WTC11 (cell line): Measurements from ENCODE around the gene CPNE2. TPM values are rescaled to one million over a fixed set of nuclear protein-coding genes. Genes with fewer than 3 reads are reported as not detected.

ENCODE experiments used
- ATAC-seq: fragments of 200-7000 bp; cut with Tn5 transposase; 2 replicates; pipeline ENCODE4 v1.10.0; 2021; ENCODE audit warnings: mild to moderate bottlenecking, moderate library complexity
- CTCF ChIA-PET: fragments of 300-600 bp; sonication (Branson Sonifier 250); formaldehyde crosslinking; loops from one replicate; lab custom pipeline; 2021; ENCODE audit warnings: antibody characterized with exemption; lab: Charles Lee
- POLR2A ChIA-PET: fragments of 350-600 bp; sonication (Branson Sonifier 250); formaldehyde crosslinking; loops from one replicate; lab custom pipeline; 2021; ENCODE audit warnings: antibody characterized with exemption; lab: Charles Lee
- DNase-seq: peaks from one replicate; pipeline ENCODE4 v3.0.0; 2021; ENCODE audit warnings: low spot score
- H3K27ac Mint-ChIP-seq: 2 replicates; pipeline ENCODE4 v1.8.0; 2021; ENCODE audit warnings: mixed read lengths
- H3K27me3 Mint-ChIP-seq: 2 replicates; pipeline ENCODE4 v1.8.0; 2021; ENCODE audit warnings: low read depth, mild to moderate bottlenecking, moderate library complexity, mixed read lengths
- H3K36me3 Mint-ChIP-seq: 2 replicates; pipeline ENCODE4 v1.8.0; 2021; ENCODE audit warnings: mixed read lengths
- H3K4me1 Mint-ChIP-seq: 2 replicates; pipeline ENCODE4 v1.8.0; 2022; ENCODE audit warnings: mixed read lengths
- H3K4me3 Mint-ChIP-seq: 2 replicates; pipeline ENCODE4 v1.8.0; 2021; ENCODE audit warnings: mild to moderate bottlenecking, moderate library complexity, mixed read lengths
- H3K9me3 Mint-ChIP-seq: 2 replicates; pipeline ENCODE4 v1.8.0; 2021; ENCODE audit warnings: mixed read lengths
- ATF3 ChIP-seq: sonication (generic); formaldehyde crosslinking; conservative IDR thresholded peaks from 2 replicates; pipeline ENCODE4 v1.8.1; 2022; ENCODE audit warnings: mild to moderate bottlenecking, missing genetic modification reagents
- CREM ChIP-seq: sonication (generic); formaldehyde crosslinking; IDR thresholded peaks from 2 replicates; pipeline ENCODE4 v1.8.1; 2022; ENCODE audit warnings: mild to moderate bottlenecking, missing genetic modification reagents, moderate library complexity
- ERG ChIP-seq: fragments of 250-450 bp; sonication (Bioruptor Pico); IDR thresholded peaks from 2 replicates; pipeline ENCODE4 v1.8.0; 2021; ENCODE audit warnings: mild to moderate bottlenecking
- FOXP4 ChIP-seq: sonication (generic); formaldehyde crosslinking; IDR thresholded peaks from 2 replicates; pipeline ENCODE4 v1.8.0; 2022; ENCODE audit warnings: mild to moderate bottlenecking, missing genetic modification reagents
- IRF1 ChIP-seq: sonication (generic); formaldehyde crosslinking; IDR thresholded peaks from 2 replicates; pipeline ENCODE4 v1.8.0; 2023; ENCODE audit warnings: missing genetic modification reagents
- MYBL2 ChIP-seq: sonication (generic); formaldehyde crosslinking; IDR thresholded peaks from 2 replicates; pipeline ENCODE4 v1.8.1; 2023; ENCODE audit warnings: mild to moderate bottlenecking, moderate library complexity, missing genetic modification reagents
- NR1H2 ChIP-seq: sonication (generic); formaldehyde crosslinking; IDR thresholded peaks from 2 replicates; pipeline ENCODE4 v1.9.0; 2021; ENCODE audit warnings: mild to moderate bottlenecking, moderate library complexity, missing genetic modification reagents
- NR3C1 ChIP-seq: sonication (generic); formaldehyde crosslinking; conservative IDR thresholded peaks from 2 replicates; pipeline ENCODE4 v1.8.1; 2023; ENCODE audit warnings: low read depth, mild to moderate bottlenecking, missing genetic modification reagents
- TCF7 ChIP-seq: sonication (generic); formaldehyde crosslinking; IDR thresholded peaks from 2 replicates; pipeline ENCODE4 v1.8.0; 2022; ENCODE audit warnings: mild to moderate bottlenecking, low read depth, missing genetic modification reagents, moderate library complexity
- ZMAT4 ChIP-seq: fragments of 250-450 bp; sonication (Bioruptor Pico); IDR thresholded peaks from 2 replicates; pipeline ENCODE4 v1.9.0; 2021; ENCODE audit warnings: mild to moderate bottlenecking
- ZNF121 ChIP-seq: sonication (generic); formaldehyde crosslinking; IDR thresholded peaks from 2 replicates; pipeline ENCODE4 v1.8.0; 2023; ENCODE audit warnings: missing genetic modification reagents
- ZNF423 ChIP-seq: fragments of 250-450 bp; sonication (Bioruptor Pico); IDR thresholded peaks from 2 replicates; pipeline ENCODE4 v2.1.2; 2022; ENCODE audit warnings: mild to moderate bottlenecking, moderate library complexity
- ZSCAN18 ChIP-seq: fragments of 250-450 bp; sonication (Bioruptor Pico); IDR thresholded peaks from 2 replicates; pipeline ENCODE4 v2.1.2; 2022; ENCODE audit warnings: mild to moderate bottlenecking, moderate library complexity
- total RNA-seq: library from RNA; stranded (reverse); gene quantifications from 3 replicates; pipeline ENCODE4 v1.2.3, GENCODE V29; 2021

CPNE2 gene
- total RNA-seq, 1 experiment from 2014 or later, result 14.0 TPM

GRCh38 chr16:57141822-57142631 is 49.6 kb downstream of the CPNE2 start (continued):
- TF ChIP-seq ZSCAN18 (CRISPR knock-in tag), result no peak

GRCh38 chr16:57143149-57143921 is 51.0 kb downstream of the CPNE2 start:
- H3K36me3 Mint-ChIP-seq, result no peaks in the 10 kb centered on the region
- H3K4me3 Mint-ChIP-seq, result no peak overlapping the region
- CTCF ChIA-PET, result interaction anchor here (0.6 to 3.1 kb wide), 3 partner anchors 51 to 266 kb away, joined by 3 to 15 read pairs (median 6); partner anchors contain the start of gene CPNE2
- H3K4me1 Mint-ChIP-seq, result peaks cover 37% of the 10 kb centered on the region
- no peaks in the 10 kb centered on the region for H3K9me3 Mint-ChIP-seq
- no peak for ATAC-seq
- H3K27me3 Mint-ChIP-seq, result no peaks in the 10 kb centered on the region
- POLR2A ChIA-PET, result no interaction called here
- DNase-seq, result no peak
- TF ChIP-seq IRF1 (CRISPR knock-in tag) (no peak), ZNF121 (CRISPR knock-in tag) (no peak), FOXP4 (no peak), NR3C1 (CRISPR knock-in tag) (no peak), ZNF423 (CRISPR knock-in tag) (no peak), TCF7 (CRISPR knock-in tag) (no peak), MYBL2 (CRISPR knock-in tag) (no peak), ZMAT4 (CRISPR knock-in tag) (no peak), ERG (CRISPR knock-in tag) (no peak), NR1H2 (no peak), ATF3 (no peak)
- H3K27ac Mint-ChIP-seq, result no peak overlapping the region

GRCh38 chr16:57144027-57144426 is 51.6 kb downstream of the CPNE2 start:
- H3K4me3 Mint-ChIP-seq, result no peak overlapping the region
- no peaks in the 10 kb centered on the region for H3K27me3 Mint-ChIP-seq
- peaks cover 44% of the 10 kb centered on the region for H3K4me1 Mint-ChIP-seq
- no peaks in the 10 kb centered on the region for H3K9me3 Mint-ChIP-seq
- TF ChIP-seq CREM, result no peak
- POLR2A ChIA-PET, result interaction anchor here (0.7 kb wide), 1 partner anchor 9 kb away, joined by 3 read pairs; no protein-coding TSS in a partner anchor
- no peak for ATAC-seq
- DNase-seq, result no peak
- no peak overlapping the region for H3K27ac Mint-ChIP-seq
- CTCF ChIA-PET, result interaction anchor here (1.5 to 3.1 kb wide), 3 partner anchors 28 to 60 kb away, joined by 3 to 15 read pairs (median 6); partner anchors contain the start of gene CPNE2
- no peaks in the 10 kb centered on the region for H3K36me3 Mint-ChIP-seq
